Fibroblast of mammary gland (primary cell): ENCODE data around the gene NCOA3.

ENCODE experiments used
- DNase-seq: peaks from one replicate; pipeline ENCODE4 v3.0.0-alpha.2; 2010; ENCODE audit warnings: low read depth
- H3K4me3 ChIP-seq: 2 replicates; pipeline ENCODE4 v1.5.1; 2011; ENCODE audit warnings: low read depth, mild to moderate bottlenecking, low read length, moderate library complexity; ENCODE audit not compliant: control insufficient read depth
- CTCF ChIP-seq: conservative IDR thresholded peaks from 2 replicates; pipeline ENCODE4 v1.5.1; 2011; ENCODE audit warnings: low read depth, low read length, inconsistent platforms; ENCODE audit not compliant: control insufficient read depth, insufficient read depth

Gene NCOA3

GRCh38 chr20:47509104-47509661 is 7.5 kb downstream of the NCOA3 start:
- no peak overlapping the region for H3K4me3 ChIP-seq
- no peak for DNase-seq
- no peak for TF ChIP-seq CTCF

GRCh38 chr20:47509685-47510084 is 8.0 kb downstream of the NCOA3 start:
- no peak for DNase-seq
- H3K4me3 ChIP-seq: no peak overlapping the region
- TF ChIP-seq CTCF: no peak

GRCh38 chr20:47515843-47516242 is 14.2 kb downstream of the NCOA3 start:
- no peak for DNase-seq
- no peak for TF ChIP-seq CTCF
- no peak overlapping the region for H3K4me3 ChIP-seq

- no peak overlapping the region for H3K4me3 ChIP-seq
- TF ChIP-seq CTCF: no peak
- no peak for DNase-seq
Measured at GRCh38 chr20:47521059-47521808, 19.5 kb downstream of the NCOA3 start.

- TF ChIP-seq CTCF: no peak
- H3K4me3 ChIP-seq: no peak overlapping the region
- no peak for DNase-seq
Measured at GRCh38 chr20:47524015-47524784, 22.5 kb downstream of the NCOA3 start.

GRCh38 chr20:47527004-47527800 is 25.5 kb downstream of the NCOA3 start:
- no peak overlapping the region for H3K4me3 ChIP-seq
- DNase-seq: no peak
- TF ChIP-seq CTCF: no peak
